Kidney epithelial cell (primary cell): ENCODE measurements around the gene ATP13A3. TPM values are rescaled to one million over a fixed set of nuclear protein-coding genes. Genes with fewer than 3 reads are reported as not detected.

ENCODE experiments used
- DNase-seq: peaks from one replicate; pipeline ENCODE4 v3.0.0-alpha.2; 2010; ENCODE audit warnings: low read depth
- H3K27me3 ChIP-seq: 2 replicates; pipeline ENCODE4 v1.6.0; 2011; ENCODE audit warnings: low read length; ENCODE audit not compliant: control insufficient read depth, insufficient read depth
- H3K36me3 ChIP-seq: 2 replicates; pipeline ENCODE4 v1.5.1; 2011; ENCODE audit warnings: low read length; ENCODE audit not compliant: control insufficient read depth, insufficient read depth
- H3K4me3 ChIP-seq: 2 replicates; pipeline ENCODE4 v1.5.1; 2011; ENCODE audit warnings: low read depth, mild to moderate bottlenecking, control low read depth, low read length
- total RNA-seq: library from RNA; depleted of rRNA; stranded (reverse); fragments of >200 nt; gene quantifications from 2 replicates; pipeline ENCODE4 v1.2.3, GENCODE V29; 2015
- TF ChIP-seq, protein P1 (sequence below): IDR thresholded peaks from 2 replicates; pipeline ENCODE4 v1.5.1; 2011; ENCODE audit warnings: mild to moderate bottlenecking, moderate library complexity, low read length, control low read depth, inconsistent platforms; ENCODE audit not compliant: insufficient read depth, poor library complexity, severe bottlenecking

ATP13A3 gene
- total RNA-seq, 1 donor from 2014 or later: 324 TPM

DNA sequence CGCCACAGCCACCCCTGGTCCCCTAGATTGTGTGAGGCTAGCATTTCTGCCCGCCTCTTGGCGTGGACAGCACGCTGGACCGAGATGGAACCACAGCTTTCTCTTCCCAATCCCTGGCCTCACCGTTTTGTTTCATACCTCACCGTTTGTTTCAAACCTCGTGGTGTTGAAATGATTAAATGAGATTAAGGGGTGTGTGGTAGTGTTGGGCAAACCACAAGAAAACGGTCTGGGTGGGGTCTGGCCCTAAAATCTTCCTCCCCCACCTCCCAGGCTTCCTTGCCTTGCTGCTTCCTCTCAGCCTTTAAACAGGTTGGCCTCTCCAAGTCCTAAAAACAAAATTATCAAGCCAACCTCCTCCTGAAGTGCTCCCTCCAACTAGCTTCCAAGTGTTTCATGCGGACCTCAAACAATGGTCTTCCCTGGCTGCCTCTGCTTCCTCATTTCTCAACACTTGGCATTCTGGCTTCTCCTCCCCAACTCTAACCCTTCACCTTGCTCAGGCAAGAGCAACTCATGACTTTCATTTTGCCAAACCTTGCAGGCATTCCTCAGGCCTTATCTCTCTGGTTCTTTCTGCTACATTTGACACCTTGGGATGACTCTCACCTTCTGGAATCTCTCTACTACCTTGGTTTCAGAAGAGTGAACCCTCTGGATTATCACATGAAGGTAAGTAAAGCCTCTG, 1.4 kb upstream of the ATP13A3 start:
- Histone ChIP-seq H3K36me3 (no peaks in the 10 kb centered on the region), H3K4me3 (no peak overlapping the region), H3K27me3 (no peaks in the 10 kb centered on the region)
- no peak for DNase-seq
- TF ChIP-seq, protein P1, sequence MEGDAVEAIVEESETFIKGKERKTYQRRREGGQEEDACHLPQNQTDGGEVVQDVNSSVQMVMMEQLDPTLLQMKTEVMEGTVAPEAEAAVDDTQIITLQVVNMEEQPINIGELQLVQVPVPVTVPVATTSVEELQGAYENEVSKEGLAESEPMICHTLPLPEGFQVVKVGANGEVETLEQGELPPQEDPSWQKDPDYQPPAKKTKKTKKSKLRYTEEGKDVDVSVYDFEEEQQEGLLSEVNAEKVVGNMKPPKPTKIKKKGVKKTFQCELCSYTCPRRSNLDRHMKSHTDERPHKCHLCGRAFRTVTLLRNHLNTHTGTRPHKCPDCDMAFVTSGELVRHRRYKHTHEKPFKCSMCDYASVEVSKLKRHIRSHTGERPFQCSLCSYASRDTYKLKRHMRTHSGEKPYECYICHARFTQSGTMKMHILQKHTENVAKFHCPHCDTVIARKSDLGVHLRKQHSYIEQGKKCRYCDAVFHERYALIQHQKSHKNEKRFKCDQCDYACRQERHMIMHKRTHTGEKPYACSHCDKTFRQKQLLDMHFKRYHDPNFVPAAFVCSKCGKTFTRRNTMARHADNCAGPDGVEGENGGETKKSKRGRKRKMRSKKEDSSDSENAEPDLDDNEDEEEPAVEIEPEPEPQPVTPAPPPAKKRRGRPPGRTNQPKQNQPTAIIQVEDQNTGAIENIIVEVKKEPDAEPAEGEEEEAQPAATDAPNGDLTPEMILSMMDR: no peak

DNA sequence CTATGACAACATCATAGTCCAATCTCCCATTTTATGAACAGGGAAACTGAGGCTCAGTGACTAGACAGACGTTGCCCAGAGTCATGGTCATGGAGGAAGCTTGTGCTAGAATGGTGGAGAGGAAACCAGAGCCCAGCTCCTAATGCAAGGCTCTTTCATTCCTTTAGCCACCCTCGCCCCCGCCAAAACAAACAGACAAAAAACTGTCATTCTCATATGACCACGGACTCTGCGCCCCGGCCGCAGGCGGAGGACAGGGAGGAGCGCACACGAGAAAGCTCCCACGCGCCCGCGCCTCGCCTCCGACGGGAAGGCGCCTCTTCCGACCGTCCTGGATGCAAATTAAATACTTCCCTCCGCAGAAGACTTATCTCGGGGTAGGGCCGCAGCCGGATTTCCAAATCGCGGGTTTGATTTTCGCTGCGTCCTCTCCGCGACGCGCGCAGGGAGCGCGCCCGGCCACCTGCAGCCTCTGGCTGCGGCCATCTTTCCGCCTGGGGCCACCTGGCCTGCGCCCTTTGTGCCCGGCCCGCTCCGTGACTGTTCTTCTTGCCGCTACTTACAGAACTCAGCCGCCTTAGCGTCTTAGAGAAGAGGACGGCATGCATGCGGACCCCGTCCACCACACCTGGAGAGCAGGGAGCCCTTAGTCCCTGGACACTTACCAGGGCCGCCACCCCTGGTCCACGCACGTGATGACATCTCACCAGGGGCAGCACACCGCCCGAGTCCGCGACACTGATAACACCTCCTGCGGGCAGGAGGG, 670 bp upstream of the ATP13A3 start:
- TF ChIP-seq, protein P1: no peak
- Histone ChIP-seq H3K27me3 (no peaks in the 10 kb centered on the region), H3K4me3 (peak overlapping the region; percentile 88), H3K36me3 (no peaks in the 10 kb centered on the region)
- DNase-seq: no peak

DNA sequence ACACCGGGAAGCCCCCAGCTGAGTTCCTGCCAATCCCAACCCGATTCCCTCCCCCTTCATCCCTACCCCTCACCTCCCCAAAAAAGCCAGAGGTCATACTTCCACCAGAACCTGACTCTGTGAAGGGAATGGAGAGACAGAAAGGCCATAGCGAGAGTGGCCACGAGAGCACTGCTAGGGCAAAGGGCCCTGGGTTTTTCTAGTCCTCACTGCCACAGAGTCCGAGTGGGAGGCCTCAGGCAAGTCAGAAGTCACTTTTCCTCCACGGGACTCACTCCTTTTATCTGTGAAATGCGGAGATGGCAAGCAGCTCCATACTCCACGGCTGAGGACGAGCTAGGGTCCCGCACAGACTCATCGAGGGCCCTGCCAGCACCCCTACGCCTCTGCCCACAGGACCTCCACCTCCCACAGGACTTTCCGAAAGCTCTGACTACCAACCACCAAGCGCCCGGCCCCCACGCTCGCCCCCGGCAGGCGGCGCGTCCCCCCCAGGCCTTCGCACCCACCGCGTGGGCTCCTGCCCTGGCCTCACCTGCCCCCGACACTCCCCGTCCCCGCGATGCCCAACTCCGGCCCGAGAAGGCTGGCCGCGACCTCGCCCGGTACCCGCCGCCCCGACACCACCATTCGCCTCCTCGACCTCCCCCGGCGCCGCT, 792 bp downstream of the ATP13A3 start:
- TF ChIP-seq, protein P1: peak; percentile 11
- DNase-seq: no peak
- Histone ChIP-seq H3K4me3 (peak overlapping the region; percentile 88), H3K27me3 (no peaks in the 10 kb centered on the region), H3K36me3 (no peaks in the 10 kb centered on the region)

DNA sequence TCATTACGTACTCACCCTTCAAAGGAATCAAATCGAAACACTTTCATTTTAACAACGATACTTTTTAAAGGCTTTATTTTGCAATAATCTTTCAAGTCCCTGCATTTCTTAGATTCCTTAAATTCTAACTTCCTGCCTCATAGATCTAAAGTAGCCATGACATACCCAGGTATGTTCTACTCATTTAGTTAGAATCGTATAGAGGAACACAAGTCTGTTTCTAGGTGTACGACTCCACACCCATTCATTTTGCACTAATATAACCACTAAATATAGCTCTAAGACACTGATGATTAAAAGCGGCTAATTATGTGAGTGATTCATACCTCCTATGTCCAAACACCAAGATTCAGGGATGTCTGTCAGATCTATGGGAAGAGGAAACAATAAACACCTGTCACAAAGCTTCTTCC, 1.3 kb downstream of the ATP13A3 start:
- TF ChIP-seq, protein P1: no peak
- no peaks in the 10 kb centered on the region for H3K36me3 ChIP-seq
- DNase-seq: no peak
- H3K27me3 ChIP-seq: no peaks in the 10 kb centered on the region
- H3K4me3 ChIP-seq: peak overlapping the region; percentile 88

DNA sequence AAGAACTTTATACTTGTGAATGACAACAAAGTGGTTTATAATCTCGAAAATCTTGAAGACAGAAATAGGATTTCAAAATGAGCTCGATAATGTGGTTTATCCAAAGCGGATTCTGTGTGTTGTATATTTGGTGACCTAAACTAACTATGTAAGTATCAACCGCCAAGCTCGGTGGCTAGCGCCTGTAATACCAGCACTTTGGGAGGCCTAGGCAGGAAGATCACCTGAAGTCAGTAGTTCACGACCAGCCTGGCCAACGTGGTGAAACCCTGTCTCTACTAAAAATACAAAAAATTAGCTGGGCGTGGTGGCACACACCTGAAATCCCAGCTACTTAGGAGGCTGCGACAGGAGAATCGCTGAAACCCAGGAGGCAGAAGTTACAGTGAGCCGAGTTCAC, 2.2 kb downstream of the ATP13A3 start:
- no peaks in the 10 kb centered on the region for H3K36me3 ChIP-seq
- no peak for DNase-seq
- H3K27me3 ChIP-seq: no peaks in the 10 kb centered on the region
- TF ChIP-seq, protein P1: no peak
- no peak overlapping the region for H3K4me3 ChIP-seq
